Hair follicle dermal papilla cell (primary cell): ENCODE results near the gene RNU1-4. TPM values are rescaled to one million over a fixed set of nuclear protein-coding genes. Genes with fewer than 3 reads are reported as not detected.

Experiments
- small RNA-seq: library from RNA; depleted of rRNA; stranded (forward); fragments of <200 nt; gene quantifications from one replicate; pipeline ENCODE3, GENCODE V24; 2012
- total RNA-seq: library from RNA; depleted of rRNA; stranded (reverse); fragments of >200 nt; gene quantifications from 2 replicates; pipeline ENCODE4 v1.2.3, GENCODE V29; 2012

The RNU1-4 gene
- total RNA-seq, result under 0.01 TPM in 2 replicates

DNA sequence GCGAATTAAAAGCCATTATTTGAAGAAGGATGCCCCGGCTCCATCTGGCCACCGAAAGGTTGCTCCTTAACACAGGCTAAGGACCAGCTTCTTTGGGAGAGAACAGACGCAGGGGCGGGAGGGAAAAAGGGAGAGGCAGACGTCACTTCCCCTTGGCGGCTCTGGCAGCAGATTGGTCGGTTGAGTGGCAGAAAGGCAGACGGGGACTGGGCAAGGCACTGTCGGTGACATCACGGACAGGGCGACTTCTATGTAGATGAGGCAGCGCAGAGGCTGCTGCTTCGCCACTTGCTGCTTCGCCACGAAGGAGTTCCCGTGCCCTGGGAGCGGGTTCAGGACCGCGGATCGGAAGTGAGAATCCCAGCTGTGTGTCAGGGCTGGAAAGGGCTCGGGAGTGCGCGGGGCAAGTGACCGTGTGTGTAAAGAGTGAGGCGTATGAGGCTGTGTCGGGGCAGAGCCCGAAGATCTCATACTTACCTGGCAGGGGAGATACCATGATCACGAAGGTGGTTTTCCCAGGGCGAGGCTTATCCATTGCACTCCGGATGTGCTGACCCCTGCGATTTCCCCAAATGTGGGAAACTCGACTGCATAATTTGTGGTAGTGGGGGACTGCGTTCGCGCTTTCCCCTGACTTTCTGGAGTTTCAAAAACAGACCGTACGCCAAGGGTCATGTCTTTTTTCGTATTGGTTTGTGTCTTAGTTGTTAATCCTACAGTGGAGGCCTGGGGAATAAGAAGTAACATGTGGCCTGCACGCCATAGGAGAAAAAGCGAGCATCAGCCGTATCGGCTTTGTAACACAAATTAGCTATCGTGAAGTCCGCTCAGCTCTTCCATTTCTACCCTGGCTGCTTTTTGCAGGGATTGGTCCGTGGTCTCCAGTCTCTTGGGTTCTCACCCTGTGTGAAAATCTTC is at the start of gene RNU1-4:
RNU1-4 (plus strand) TSS at position 470 of the 918 bp plus-strand sequence.

Small RNAs within 50 kb of the gene (small RNA-seq; reads per million reads assigned to genes)
- gene RNU1-4, result not detected

Other genes with a start within 250 kb of the RNU1-4 start
- under 0.01 TPM in 2 replicates for gene RNU1-1, start 226.2 kb upstream of the RNU1-4 start, total RNA-seq
- gene NBPF1, start 127.0 kb upstream of the RNU1-4 start, total RNA-seq, result 62.9 and 88.4 TPM in 2 replicates
- under 0.01 TPM in 2 replicates for gene RNU1-3, start 73.6 kb upstream of the RNU1-4 start, total RNA-seq
- under 0.01 TPM in 2 replicates for gene RNU1-2, start 155.5 kb downstream of the RNU1-4 start, total RNA-seq
- 17.1 and 29.4 TPM in 2 replicates for gene CROCC, start 181.4 kb downstream of the RNU1-4 start, total RNA-seq
- 88.9 and 99.1 TPM in 2 replicates for gene MFAP2, start 240.1 kb downstream of the RNU1-4 start, total RNA-seq